Loucy (cell line): ENCODE data around the gene TRPV3.

Experiments used
- CTCF ChIP-seq: fragments of 200-600 bp; sonication (generic); conservative IDR thresholded peaks from 2 replicates; pipeline ENCODE4 v1.5.1; 2014; ENCODE audit warnings: mild to moderate bottlenecking, antibody characterized with exemption, low read length
- EZH2phosphoT487 ChIP-seq: fragments of 200-600 bp; IDR thresholded peaks from 2 replicates; pipeline ENCODE4 v1.6.1; 2018; ENCODE audit warnings: antibody characterized with exemption, mild to moderate bottlenecking, moderate library complexity, borderline replicate concordance

- TF ChIP-seq CTCF = no peak
- TF ChIP-seq EZH2phosphoT487 = no peak
Measured at GRCh38 chr17:3510090-3510489, 47.5 kb downstream of the TRPV3 start.
